ENCODE measurements around the gene SHFL. TPM values are rescaled to one million over a fixed set of nuclear protein-coding genes. Genes with fewer than 3 reads are reported as not detected.

SHFL gene
- total RNA-seq, 6 donors from 2014 or later, result 28.9 to 95.3 (median 39.0) TPM

GRCh38 chr19:10114651-10115391, 28.7 kb downstream of the SHFL start:
- ATAC-seq (ENCODE audit: low FRiP score in 2 of 2) (no peak), DNase-seq (peak in 1 of 2 donors; percentile 73)
- Histone ChIP-seq H3K9me3 (no peaks in the 10 kb centered on the region), H3K36me3 (peaks cover 33 to 70% (median 60%) of the 10 kb centered on the region in 4 donors), H3K27ac (no peak overlapping the region), H3K27me3 (no peaks in the 10 kb centered on the region), H3K4me3 (no peak overlapping the region), H3K4me1 (peaks cover 16 to 58% (median 21%) of the 10 kb centered on the region in 4 donors)
- WGBS, 2 donors, result 60 to 85% methylated on average over 6 to 25 of the region's 26 CpGs
- no peak for TF ChIP-seq POLR2A (IDR thresholded peaks at IDR 0.05)
- TF ChIP-seq, protein P1, sequence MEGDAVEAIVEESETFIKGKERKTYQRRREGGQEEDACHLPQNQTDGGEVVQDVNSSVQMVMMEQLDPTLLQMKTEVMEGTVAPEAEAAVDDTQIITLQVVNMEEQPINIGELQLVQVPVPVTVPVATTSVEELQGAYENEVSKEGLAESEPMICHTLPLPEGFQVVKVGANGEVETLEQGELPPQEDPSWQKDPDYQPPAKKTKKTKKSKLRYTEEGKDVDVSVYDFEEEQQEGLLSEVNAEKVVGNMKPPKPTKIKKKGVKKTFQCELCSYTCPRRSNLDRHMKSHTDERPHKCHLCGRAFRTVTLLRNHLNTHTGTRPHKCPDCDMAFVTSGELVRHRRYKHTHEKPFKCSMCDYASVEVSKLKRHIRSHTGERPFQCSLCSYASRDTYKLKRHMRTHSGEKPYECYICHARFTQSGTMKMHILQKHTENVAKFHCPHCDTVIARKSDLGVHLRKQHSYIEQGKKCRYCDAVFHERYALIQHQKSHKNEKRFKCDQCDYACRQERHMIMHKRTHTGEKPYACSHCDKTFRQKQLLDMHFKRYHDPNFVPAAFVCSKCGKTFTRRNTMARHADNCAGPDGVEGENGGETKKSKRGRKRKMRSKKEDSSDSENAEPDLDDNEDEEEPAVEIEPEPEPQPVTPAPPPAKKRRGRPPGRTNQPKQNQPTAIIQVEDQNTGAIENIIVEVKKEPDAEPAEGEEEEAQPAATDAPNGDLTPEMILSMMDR (IDR thresholded peaks at IDR 0.05), result no peak
- no peak for TF ChIP-seq POLR2AphosphoS5 (IDR thresholded peaks at IDR 0.05)
- TF ChIP-seq EP300 (IDR thresholded peaks at IDR 0.05), result no peak

GRCh38 chr19:10115392-10116084, 29.4 kb downstream of the SHFL start:
- peaks cover 20 to 63% (median 25%) of the 10 kb centered on the region in 4 donors for H3K4me1 ChIP-seq
- H3K9me3 ChIP-seq, result no peaks in the 10 kb centered on the region
- TF ChIP-seq POLR2AphosphoS5 (IDR thresholded peaks at IDR 0.05), result no peak
- TF ChIP-seq, protein P1 (IDR thresholded peaks at IDR 0.05), result no peak
- TF ChIP-seq EP300 (IDR thresholded peaks at IDR 0.05), result no peak
- no peak for TF ChIP-seq POLR2A (IDR thresholded peaks at IDR 0.05)
- no peak overlapping the region for H3K27ac ChIP-seq
- no peaks in the 10 kb centered on the region for H3K27me3 ChIP-seq
- ATAC-seq (ENCODE audit: low FRiP score in 2 of 2) (no peak), DNase-seq (peak in 1 of 2 donors; percentile 82)
- peaks cover 26 to 63% (median 53%) of the 10 kb centered on the region in 4 donors for H3K36me3 ChIP-seq
- no peak overlapping the region for H3K4me3 ChIP-seq
- 87 to 91% methylated on average over 29 to 45 of the region's 45 CpGs for WGBS, 2 donors

DNA sequence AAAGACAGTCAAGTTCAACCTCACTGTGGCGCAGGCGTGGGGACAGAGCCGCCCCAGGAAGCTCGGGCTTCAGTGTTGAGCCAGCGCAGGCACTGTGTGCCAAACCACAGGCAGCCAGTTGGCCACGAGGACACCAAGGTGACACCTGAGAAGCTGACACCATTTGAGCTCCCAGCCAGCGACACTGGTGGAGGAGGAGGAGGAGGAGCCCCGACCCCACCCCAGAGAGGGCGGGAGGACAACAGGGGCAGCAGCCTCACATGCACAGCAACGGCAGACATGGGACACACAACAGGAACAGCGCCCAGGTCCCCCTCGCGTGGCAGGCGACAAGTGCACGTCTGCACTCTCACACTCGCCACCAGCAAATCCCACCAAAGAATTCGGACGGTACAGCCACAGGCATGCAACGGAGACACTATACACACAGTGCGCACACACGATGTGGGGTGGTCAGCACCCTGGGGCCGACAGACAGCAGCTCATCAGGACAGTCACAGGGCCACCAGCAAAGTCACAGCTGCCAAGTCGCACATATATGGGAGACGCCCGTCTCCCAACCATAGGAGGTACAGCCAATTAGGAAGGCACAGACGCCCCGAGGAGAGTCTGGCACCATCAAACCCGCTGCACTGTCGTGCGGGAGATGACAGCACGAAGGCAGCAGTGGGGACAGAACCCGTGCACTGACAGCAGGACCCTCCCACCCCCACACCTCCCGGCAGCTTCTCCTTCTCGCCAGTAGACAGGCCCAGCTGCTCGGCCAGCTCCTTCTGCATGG, 30.2 kb downstream of the SHFL start:
- no peaks in the 10 kb centered on the region for H3K9me3 ChIP-seq
- WGBS, 2 donors, result 90 to 91% methylated on average over 11 to 28 of the region's 35 CpGs
- TF ChIP-seq, protein P1 (IDR thresholded peaks at IDR 0.05), result peak in 1 of 6 experiments; percentile 12
- TF ChIP-seq POLR2A (IDR thresholded peaks at IDR 0.05), result no peak
- DNase-seq, result peak in 1 of 2 donors; percentile 79
- peaks cover 26 to 56% (median 46%) of the 10 kb centered on the region in 4 donors for H3K36me3 ChIP-seq
- H3K27me3 ChIP-seq, result no peaks in the 10 kb centered on the region
- H3K4me1 ChIP-seq, result peaks cover 20 to 57% (median 26%) of the 10 kb centered on the region in 4 donors
- no peak for ATAC-seq (ENCODE audit: low FRiP score in 2 of 2)
- no peak overlapping the region for H3K4me3 ChIP-seq
- no peak overlapping the region for H3K27ac ChIP-seq

DNA sequence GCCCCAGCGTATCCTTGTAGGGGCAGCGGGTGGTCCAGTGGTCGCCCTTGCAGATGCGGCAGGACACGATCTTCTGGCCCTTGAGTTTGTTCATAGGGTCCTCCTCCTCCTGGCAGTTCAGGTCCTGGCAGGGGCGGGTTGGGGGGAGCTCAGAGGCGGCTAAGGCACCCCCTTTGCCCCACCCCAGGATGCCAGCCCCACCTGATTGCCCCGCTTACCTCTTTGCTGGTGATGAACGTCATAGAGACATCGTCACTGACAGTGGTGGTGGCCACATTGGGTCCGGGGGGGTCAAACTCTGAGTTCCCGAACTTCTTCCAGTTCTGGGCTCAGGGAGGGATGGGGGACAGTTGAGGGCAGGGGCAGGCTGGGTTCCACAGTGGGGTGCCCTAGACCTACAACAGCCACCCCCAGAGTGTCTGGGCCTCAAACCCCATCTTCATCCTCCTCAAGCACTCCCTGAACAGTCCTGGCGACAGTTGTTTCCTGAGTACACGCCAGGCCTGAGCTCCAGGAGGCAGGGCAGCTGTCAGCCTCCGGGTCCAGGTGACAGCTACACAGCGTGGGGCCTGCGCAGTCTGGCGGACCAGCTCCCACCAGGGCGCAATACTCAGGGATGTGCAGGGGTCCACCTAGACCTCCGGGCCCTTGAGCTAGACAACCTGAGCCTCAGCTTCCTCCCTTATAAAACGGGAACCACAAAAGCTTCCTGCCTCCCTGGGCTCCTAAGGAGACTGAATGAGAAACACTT, 30.9 kb downstream of the SHFL start:
- DNase-seq (peak in 1 of 2 donors; percentile 65), ATAC-seq (ENCODE audit: low FRiP score in 2 of 2) (no peak)
- H3K9me3 ChIP-seq, result no peaks in the 10 kb centered on the region
- H3K27ac ChIP-seq, result no peak overlapping the region
- H3K36me3 ChIP-seq, result peaks cover 26 to 52% (median 42%) of the 10 kb centered on the region in 4 donors
- TF ChIP-seq POLR2A (IDR thresholded peaks at IDR 0.05), result no peak
- 85 to 91% methylated on average over 6 to 15 of the region's 21 CpGs for WGBS, 2 donors
- H3K4me1 ChIP-seq, result peaks cover 20 to 49% (median 28%) of the 10 kb centered on the region in 4 donors
- H3K4me3 ChIP-seq, result no peak overlapping the region
- H3K27me3 ChIP-seq, result no peaks in the 10 kb centered on the region
